Measurements from ENCODE around the gene MRPL9. TPM values are rescaled to one million over a fixed set of nuclear protein-coding genes. Genes with fewer than 3 reads are reported as not detected.
"Not testable (repeated sequence)": the region's sequence is repeated elsewhere in the genome, so short reads cannot be mapped to it uniquely, and the experiment has no call there.

Gene MRPL9
- total RNA-seq, 1 donor from 2014 or later, result 92.1 TPM

DNA sequence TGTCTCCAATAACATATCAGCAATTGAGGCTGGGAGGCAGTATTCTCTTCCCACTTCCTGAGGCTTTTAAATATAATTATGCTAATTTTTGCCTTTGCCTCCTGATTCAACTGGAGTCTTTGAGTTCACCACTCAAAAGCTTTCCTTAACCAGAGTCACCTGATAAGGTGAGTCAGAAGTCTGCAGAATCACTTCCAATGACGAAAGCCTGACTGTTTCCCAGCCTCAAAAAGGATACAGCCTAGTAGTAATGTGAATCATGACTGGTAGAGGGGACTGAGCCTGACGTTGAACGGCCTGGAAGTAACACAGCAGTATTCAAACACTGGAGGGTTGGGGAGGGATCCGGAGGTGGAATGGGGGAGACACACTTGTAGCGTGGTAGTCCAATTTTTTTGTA, 10.4 kb upstream of the MRPL9 start:
- peak; percentile 75 for DNase-seq (ENCODE audit: low read depth)
- H3K4me3 ChIP-seq (ENCODE audit: low read depth, low read length), result no peak overlapping the region
- H3K27me3 ChIP-seq (ENCODE audit: control insufficient read depth, insufficient read depth, low read length), result no peaks in the 10 kb centered on the region
- TF ChIP-seq, protein P1, sequence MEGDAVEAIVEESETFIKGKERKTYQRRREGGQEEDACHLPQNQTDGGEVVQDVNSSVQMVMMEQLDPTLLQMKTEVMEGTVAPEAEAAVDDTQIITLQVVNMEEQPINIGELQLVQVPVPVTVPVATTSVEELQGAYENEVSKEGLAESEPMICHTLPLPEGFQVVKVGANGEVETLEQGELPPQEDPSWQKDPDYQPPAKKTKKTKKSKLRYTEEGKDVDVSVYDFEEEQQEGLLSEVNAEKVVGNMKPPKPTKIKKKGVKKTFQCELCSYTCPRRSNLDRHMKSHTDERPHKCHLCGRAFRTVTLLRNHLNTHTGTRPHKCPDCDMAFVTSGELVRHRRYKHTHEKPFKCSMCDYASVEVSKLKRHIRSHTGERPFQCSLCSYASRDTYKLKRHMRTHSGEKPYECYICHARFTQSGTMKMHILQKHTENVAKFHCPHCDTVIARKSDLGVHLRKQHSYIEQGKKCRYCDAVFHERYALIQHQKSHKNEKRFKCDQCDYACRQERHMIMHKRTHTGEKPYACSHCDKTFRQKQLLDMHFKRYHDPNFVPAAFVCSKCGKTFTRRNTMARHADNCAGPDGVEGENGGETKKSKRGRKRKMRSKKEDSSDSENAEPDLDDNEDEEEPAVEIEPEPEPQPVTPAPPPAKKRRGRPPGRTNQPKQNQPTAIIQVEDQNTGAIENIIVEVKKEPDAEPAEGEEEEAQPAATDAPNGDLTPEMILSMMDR (IDR thresholded peaks at IDR 0.05; ENCODE audit: insufficient read depth, low read length, poor library complexity, severe bottlenecking), result no peak
- no peaks in the 10 kb centered on the region for H3K36me3 ChIP-seq (ENCODE audit: control insufficient read depth, insufficient read depth, low read length)

DNA sequence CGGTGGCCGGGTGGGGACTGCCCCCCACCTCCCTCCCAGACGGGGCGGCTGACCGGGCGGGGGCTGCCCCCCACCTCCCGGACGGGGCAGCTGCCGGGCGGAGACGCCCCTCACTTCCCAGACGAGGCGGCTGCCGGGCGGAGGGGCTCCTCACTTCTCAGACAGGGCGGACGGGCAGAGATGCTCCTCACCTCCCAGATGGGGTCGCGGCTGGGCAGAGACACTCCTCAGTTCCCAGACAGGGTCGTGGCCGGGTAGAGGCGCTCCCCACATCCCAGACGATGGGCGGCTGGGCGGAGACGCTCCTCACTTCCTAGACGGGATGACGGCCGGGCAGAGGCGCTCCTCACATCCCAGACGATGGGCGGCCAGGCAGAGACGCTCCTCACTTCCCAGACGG, 6.0 kb upstream of the MRPL9 start:
- H3K4me3 ChIP-seq (ENCODE audit: low read depth, low read length); DNase-seq (ENCODE audit: low read depth); H3K27me3 ChIP-seq (ENCODE audit: control insufficient read depth, insufficient read depth, low read length); H3K36me3 ChIP-seq (ENCODE audit: control insufficient read depth, insufficient read depth, low read length): not testable (repeated sequence)

DNA sequence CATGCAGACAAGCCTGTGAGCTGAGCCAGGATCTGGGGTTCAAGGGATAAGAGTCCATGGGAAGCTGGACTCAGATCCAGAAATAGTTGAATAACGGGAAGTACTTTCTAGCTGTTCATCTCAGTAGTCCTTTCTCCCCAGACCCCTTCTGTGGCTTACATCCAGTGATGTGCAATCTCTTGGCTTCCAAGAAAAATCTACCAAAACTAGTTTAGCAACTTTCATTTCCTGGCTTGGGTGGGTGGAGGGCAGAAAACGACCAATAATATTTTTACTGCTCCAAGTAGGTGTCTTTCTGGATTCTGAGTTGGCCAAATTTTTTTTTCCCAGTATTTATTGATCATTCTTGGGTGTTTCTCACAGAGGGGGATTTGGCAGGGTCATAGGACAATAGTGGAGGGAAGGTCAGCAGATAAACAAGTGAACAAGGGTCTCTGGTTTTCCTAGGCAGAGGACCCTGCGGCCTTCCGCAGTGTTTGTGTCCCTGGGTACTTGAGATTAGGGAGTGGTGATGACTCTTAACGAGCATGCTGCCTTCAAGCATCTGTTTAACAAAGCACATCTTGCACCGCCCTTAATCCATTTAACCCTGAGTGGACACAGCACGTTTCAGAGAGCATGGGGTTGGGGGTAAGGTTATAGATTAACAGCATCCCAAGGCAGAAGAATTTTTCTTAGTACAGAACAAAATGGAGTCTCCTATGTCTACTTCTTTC, 5.2 kb upstream of the MRPL9 start:
- H3K4me3 ChIP-seq (ENCODE audit: low read depth, low read length); H3K36me3 ChIP-seq (ENCODE audit: control insufficient read depth, insufficient read depth, low read length); DNase-seq (ENCODE audit: low read depth); H3K27me3 ChIP-seq (ENCODE audit: control insufficient read depth, insufficient read depth, low read length): not testable (repeated sequence)

DNA sequence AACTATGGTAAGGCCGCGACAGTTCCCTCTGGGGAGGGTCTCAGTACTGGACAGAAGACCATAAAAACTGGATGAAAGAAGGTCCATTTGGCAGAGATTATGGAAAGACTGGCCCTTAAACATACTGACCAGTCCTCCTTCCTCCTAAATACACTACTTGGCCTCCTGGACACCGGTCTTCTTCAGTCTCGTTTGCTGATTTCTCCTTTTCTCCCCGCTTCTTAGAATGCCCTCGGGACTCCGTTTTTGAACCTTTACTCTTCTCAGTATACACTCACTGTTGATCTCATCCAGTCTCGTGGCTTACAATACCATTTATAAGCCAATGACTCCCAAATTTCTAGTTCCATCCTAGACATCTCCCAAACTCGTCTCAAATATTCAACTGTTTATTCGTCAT, 694 bp upstream of the MRPL9 start:
- Histone ChIP-seq H3K36me3 (ENCODE audit: control insufficient read depth, insufficient read depth, low read length) (peaks cover 1% of the 10 kb centered on the region), H3K4me3 (ENCODE audit: low read depth, low read length) (peak overlapping the region; percentile 84), H3K27me3 (ENCODE audit: control insufficient read depth, insufficient read depth, low read length) (no peaks in the 10 kb centered on the region)
- no peak for DNase-seq (ENCODE audit: low read depth)
- TF ChIP-seq, protein P1 (IDR thresholded peaks at IDR 0.05; ENCODE audit: insufficient read depth, low read length, poor library complexity, severe bottlenecking), result no peak

DNA sequence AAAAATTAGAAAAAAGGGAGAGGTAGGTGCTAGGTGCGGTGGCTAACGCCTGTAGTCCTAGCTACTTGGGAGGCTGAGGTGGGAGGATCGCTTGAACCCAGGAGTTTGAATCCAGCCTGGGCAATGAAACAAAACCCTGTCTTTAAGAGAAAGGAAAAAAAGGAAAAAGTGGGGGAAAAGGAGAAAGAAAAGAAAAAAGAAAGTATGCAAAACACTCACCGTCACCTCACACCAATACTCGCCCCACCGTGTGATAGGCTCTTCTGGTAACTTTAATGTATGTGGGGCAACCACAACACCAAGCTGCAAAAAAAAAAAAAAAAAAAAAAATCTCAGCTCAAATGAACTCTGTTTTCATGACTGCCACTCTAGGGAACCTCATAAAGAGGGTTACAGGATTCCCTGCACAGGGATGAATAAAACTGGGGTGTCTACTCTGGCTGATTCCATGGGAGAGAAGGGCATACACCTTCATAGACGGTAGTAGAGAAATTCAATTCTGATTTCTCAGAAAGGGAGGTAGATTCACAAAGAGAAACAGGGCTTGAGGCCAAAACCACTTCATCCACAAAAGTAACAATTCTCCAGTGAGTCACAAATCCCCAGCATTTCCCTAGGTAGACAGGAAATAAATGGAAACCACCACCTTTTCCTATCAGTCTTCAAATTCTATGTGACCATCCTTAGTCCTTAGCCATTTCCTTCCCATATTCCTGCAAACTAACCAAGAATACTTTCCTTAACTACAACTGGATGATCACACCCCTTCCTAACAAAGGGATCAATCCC, 2.5 kb downstream of the MRPL9 start:
- Histone ChIP-seq H3K36me3 (ENCODE audit: control insufficient read depth, insufficient read depth, low read length) (peaks cover 1% of the 10 kb centered on the region), H3K27me3 (ENCODE audit: control insufficient read depth, insufficient read depth, low read length) (no peaks in the 10 kb centered on the region)
- no peak for DNase-seq (ENCODE audit: low read depth)

DNA sequence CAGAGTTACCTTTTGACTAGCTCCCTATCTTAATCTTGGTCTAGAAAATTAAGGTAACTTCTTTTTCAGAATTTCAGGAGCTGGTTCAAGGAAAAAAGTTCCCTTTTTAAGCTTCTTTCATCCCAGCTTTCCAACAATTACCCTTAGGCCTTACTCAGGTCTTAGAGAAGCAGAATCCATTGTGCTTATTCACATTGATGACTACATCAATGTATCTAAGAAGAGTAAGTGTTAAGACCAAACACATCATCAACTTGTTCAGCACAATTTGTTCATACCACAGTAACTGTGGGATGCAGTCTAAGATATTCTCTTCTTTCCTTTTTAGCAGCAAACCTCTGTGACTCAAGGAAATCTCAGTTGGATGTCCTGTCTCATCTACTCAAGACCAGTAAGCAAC, 4.1 kb downstream of the MRPL9 start:
- H3K27me3 ChIP-seq (ENCODE audit: control insufficient read depth, insufficient read depth, low read length), result no peaks in the 10 kb centered on the region
- no peak for DNase-seq (ENCODE audit: low read depth)
- TF ChIP-seq, protein P1 (IDR thresholded peaks at IDR 0.05; ENCODE audit: insufficient read depth, low read length, poor library complexity, severe bottlenecking), result no peak
- H3K36me3 ChIP-seq (ENCODE audit: control insufficient read depth, insufficient read depth, low read length), result peaks cover 1% of the 10 kb centered on the region
- no peak overlapping the region for H3K4me3 ChIP-seq (ENCODE audit: low read depth, low read length)

More for the DNA sequence above, 2.5 kb downstream of the MRPL9 start:
- H3K4me3 ChIP-seq (ENCODE audit: low read depth, low read length), result no peak overlapping the region
- TF ChIP-seq, protein P1 (IDR thresholded peaks at IDR 0.05; ENCODE audit: insufficient read depth, low read length, poor library complexity, severe bottlenecking), result no peak

Measured in kidney epithelial cell (primary cell).